CD14-positive monocyte (primary cell): ENCODE data around the gene KLK14. TPM values are rescaled to one million over a fixed set of nuclear protein-coding genes. Genes with fewer than 3 reads are reported as not detected.
A peak's percentile ranks its signal among the peaks of the same experiment; 100 is the strongest.

ENCODE experiments used
- DNase-seq, 3 donors: peaks; one replicate each; pipeline ENCODE4 v3.0.0-alpha.2; 2011 to 2022
- H2AFZ ChIP-seq: 2 replicates; pipeline ENCODE4 v1.6.0; 2012; ENCODE audit warnings: mild to moderate bottlenecking, low read depth, low read length, inconsistent platforms; ENCODE audit not compliant: insufficient read depth, poor library complexity, severe bottlenecking
- H3K27ac ChIP-seq, 2 donors: 1 replicate in 1 of 2; 2 replicates in 1 of 2; pipeline ENCODE4 v1.5.1; 2012 to 2013; ENCODE audit warnings: low read length in 2 of 2, control low read depth in 1 of 2, inconsistent platforms in 1 of 2, low read depth in 1 of 2, mild to moderate bottlenecking in 1 of 2
- H3K27me3 ChIP-seq, 2 donors: one replicate each; pipeline versions ENCODE4 v1.6.0 to v1.6.1; 2011 to 2013; ENCODE audit warnings: low read length in 2 of 2; ENCODE audit not compliant: control insufficient read depth in 2 of 2, insufficient read depth in 2 of 2
- H3K36me3 ChIP-seq, 2 donors: replicated peaks in 1 of 2; 1 replicate in 1 of 2; 2 replicates in 1 of 2; pipeline versions ENCODE4 v1.5.1 to v1.6.1; 2012 to 2013; ENCODE audit warnings: low read length in 2 of 2, control low read depth in 1 of 2, inconsistent platforms in 1 of 2, mild to moderate bottlenecking in 1 of 2; ENCODE audit not compliant: insufficient read depth in 2 of 2, control insufficient read depth in 1 of 2
- H3K4me1 ChIP-seq, 2 donors: 1 replicate in 1 of 2; 2 replicates in 1 of 2; pipeline versions ENCODE4 v1.5.1 to v1.6.1; 2012 to 2013; ENCODE audit warnings: low read length in 2 of 2, control low read depth in 1 of 2, inconsistent platforms in 1 of 2, mild to moderate bottlenecking in 1 of 2, moderate library complexity in 1 of 2; ENCODE audit not compliant: insufficient read depth in 2 of 2, control insufficient read depth in 1 of 2
- H3K4me2 ChIP-seq: replicated peaks from 2 replicates; pipeline ENCODE3; 2012; ENCODE audit warnings: low read length, moderate library complexity, mild to moderate bottlenecking; ENCODE audit not compliant: poor library complexity, severe bottlenecking; ENCODE audit errors: extremely low read depth
- H3K4me3 ChIP-seq, 3 experiments: fragments of 200-600 bp in 1 of 3; sonication (generic) in 1 of 3; replicated peaks in 1 of 3; 1 replicate in 2 of 3; 2 replicates in 1 of 3; pipeline ENCODE4 v1.5.1; 2011 to 2013; ENCODE audit warnings: low read length in 3 of 3, mild to moderate bottlenecking in 3 of 3, control low read depth in 2 of 3, low read depth in 2 of 3, inconsistent platforms in 1 of 3, moderate library complexity in 1 of 3
- H3K79me2 ChIP-seq: 2 replicates; pipeline ENCODE4 v1.6.0; 2012; ENCODE audit warnings: mild to moderate bottlenecking, control low read depth, inconsistent platforms, low read length, moderate library complexity; ENCODE audit not compliant: insufficient read depth
- H3K9ac ChIP-seq: 2 replicates; pipeline ENCODE4 v1.6.0; 2017; ENCODE audit warnings: low read length, mild to moderate bottlenecking; ENCODE audit not compliant: insufficient read depth, poor library complexity, severe bottlenecking
- H3K9me3 ChIP-seq, 2 donors: replicated peaks in 1 of 2; 1 replicate in 1 of 2; 2 replicates in 1 of 2; pipeline versions ENCODE4 v1.5.1 to v1.6.1; 2012 to 2013; ENCODE audit warnings: low read length in 2 of 2, control low read depth in 1 of 2; ENCODE audit not compliant: control insufficient read depth in 1 of 2, insufficient read depth in 1 of 2
- H4K20me1 ChIP-seq: 2 replicates; pipeline ENCODE4 v1.6.0; 2012; ENCODE audit warnings: mild to moderate bottlenecking, low read length, control low read depth, moderate library complexity; ENCODE audit not compliant: insufficient read depth
- H3K27ac Mint-ChIP-seq, 7 donors: one replicate each; pipeline ENCODE4 v1.8.0; 2020; ENCODE audit warnings: mild to moderate bottlenecking in 7 of 7, mixed read lengths in 7 of 7, moderate library complexity in 6 of 7, inconsistent platforms in 2 of 7
- H3K27me3 Mint-ChIP-seq, 3 donors: one replicate each; pipeline ENCODE4 v1.8.0; 2021 to 2022; ENCODE audit warnings: low read depth in 3 of 3, mild to moderate bottlenecking in 3 of 3, mixed read lengths in 3 of 3, moderate library complexity in 3 of 3, inconsistent platforms in 1 of 3
- H3K36me3 Mint-ChIP-seq, 2 donors: one replicate each; pipeline ENCODE4 v1.8.0; 2020; ENCODE audit warnings: mixed read lengths in 2 of 2, inconsistent platforms in 1 of 2, mild to moderate bottlenecking in 1 of 2
- H3K4me1 Mint-ChIP-seq: one replicate; pipeline ENCODE4 v1.8.0; 2020; ENCODE audit warnings: mild to moderate bottlenecking, mixed read lengths
- H3K4me3 Mint-ChIP-seq, 2 donors: one replicate each; pipeline ENCODE4 v1.8.0; 2020; ENCODE audit warnings: mild to moderate bottlenecking in 2 of 2, mixed read lengths in 2 of 2, moderate library complexity in 1 of 2
- H3K9me3 Mint-ChIP-seq, 7 donors: one replicate each; pipeline ENCODE4 v1.8.0; 2020 to 2022; ENCODE audit warnings: mixed read lengths in 7 of 7, mild to moderate bottlenecking in 6 of 7, moderate library complexity in 6 of 7, inconsistent platforms in 2 of 7
- WGBS: methylation state at CpG from one replicate; pipeline ENCODE4 v1.1.5; 2013; ENCODE audit warnings: missing lambda C conversion rate; ENCODE audit not compliant: insufficient coverage; 5-methylcytosine and 5-hydroxymethylcytosine counted together
- intact Hi-C, 2 donors: fragments of 100-400 bp; cut with micrococcal nuclease; formaldehyde crosslinking; loops; one replicate each; pipeline versions ENCODE4 v1.15.0 to v1.15.1; 2023
- polyA plus RNA-seq, 3 donors: library from polyadenylated mRNA; depleted of rRNA in 1 of 3; unstranded in 2 of 3; stranded (reverse) in 1 of 3; fragments of 300-500 nt in 2 of 3; fragments of >200 nt in 1 of 3; fragmentation: Illumina TruSeq in 2 of 3; gene quantifications; 1 replicate in 2 of 3; 2 replicates in 1 of 3; pipeline ENCODE4 v1.2.3, GENCODE V29; 2012 to 2021
- TF ChIP-seq, protein P1 (sequence below): fragments of 200-600 bp; IDR thresholded peaks from one replicate; pipeline ENCODE4 v1.8.0; 2022; ENCODE audit warnings: antibody characterized with exemption, mild to moderate bottlenecking

KLK14 gene
- polyA plus RNA-seq, 3 donors, result 0.29 TPM; not detected in 2

DNA sequence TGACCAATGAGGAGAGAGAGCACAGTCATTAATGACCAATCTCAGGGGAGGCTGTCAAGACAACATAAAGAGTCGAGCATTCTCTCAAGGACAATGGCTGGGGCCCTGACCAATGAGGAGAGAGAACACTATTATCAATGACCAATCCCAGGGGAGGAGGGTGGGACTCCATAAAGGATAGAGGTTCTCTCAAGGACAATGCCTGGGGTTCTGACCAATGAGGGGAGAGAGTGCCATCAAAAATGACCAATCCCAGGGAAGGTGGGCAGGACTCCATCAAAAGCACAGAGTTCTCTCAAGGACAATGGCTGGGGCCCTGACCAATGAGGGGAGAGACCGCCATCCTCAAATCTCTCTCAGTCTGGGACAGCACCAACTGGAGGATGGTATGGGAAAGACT lies 53.0 kb downstream of the KLK14 start:
- no peak overlapping the region for H3K27ac ChIP-seq
- TF ChIP-seq, protein P1, sequence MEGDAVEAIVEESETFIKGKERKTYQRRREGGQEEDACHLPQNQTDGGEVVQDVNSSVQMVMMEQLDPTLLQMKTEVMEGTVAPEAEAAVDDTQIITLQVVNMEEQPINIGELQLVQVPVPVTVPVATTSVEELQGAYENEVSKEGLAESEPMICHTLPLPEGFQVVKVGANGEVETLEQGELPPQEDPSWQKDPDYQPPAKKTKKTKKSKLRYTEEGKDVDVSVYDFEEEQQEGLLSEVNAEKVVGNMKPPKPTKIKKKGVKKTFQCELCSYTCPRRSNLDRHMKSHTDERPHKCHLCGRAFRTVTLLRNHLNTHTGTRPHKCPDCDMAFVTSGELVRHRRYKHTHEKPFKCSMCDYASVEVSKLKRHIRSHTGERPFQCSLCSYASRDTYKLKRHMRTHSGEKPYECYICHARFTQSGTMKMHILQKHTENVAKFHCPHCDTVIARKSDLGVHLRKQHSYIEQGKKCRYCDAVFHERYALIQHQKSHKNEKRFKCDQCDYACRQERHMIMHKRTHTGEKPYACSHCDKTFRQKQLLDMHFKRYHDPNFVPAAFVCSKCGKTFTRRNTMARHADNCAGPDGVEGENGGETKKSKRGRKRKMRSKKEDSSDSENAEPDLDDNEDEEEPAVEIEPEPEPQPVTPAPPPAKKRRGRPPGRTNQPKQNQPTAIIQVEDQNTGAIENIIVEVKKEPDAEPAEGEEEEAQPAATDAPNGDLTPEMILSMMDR, result no peak
- Mint-ChIP-seq H3K27ac (peak overlapping the region in 1 of 7 donors; percentile 42), H3K4me3 (no peak overlapping the region), H3K4me1 (no peaks in the 10 kb centered on the region), H3K27me3 (peaks cover 17 to 30% (median 20%) of the 10 kb centered on the region in 3 donors), H3K9me3 (peaks cover 0 to 5% (median 0%) of the 10 kb centered on the region in 7 donors), H3K36me3 (no peaks in the 10 kb centered on the region)
- intact Hi-C loops, result no loop called here
- H3K9ac ChIP-seq, result no peak overlapping the region
- H3K36me3 ChIP-seq, result no peaks in the 10 kb centered on the region
- no peaks in the 10 kb centered on the region for H3K79me2 ChIP-seq
- no peak overlapping the region for H2AFZ ChIP-seq
- no peaks in the 10 kb centered on the region for H3K9me3 ChIP-seq
- no peaks in the 10 kb centered on the region for H4K20me1 ChIP-seq
- H3K4me2 ChIP-seq, result no peak overlapping the region
- H3K4me1 ChIP-seq, result no peaks in the 10 kb centered on the region
- no peak overlapping the region for H3K4me3 ChIP-seq
- peaks cover 0 to 3% of the 10 kb centered on the region in 2 donors for H3K27me3 ChIP-seq
- 100% methylated on average over 1 of the region's 2 CpGs for WGBS
- DNase-seq, result no peak

Other genes with a start within 250 kb of the KLK14 start
- not detected for gene KLK15, start 249.3 kb downstream of the KLK14 start, polyA plus RNA-seq
- not detected for gene KLK3, start 228.0 kb downstream of the KLK14 start, polyA plus RNA-seq
- not detected for gene KLK2, start 209.4 kb downstream of the KLK14 start, polyA plus RNA-seq
- gene KLK4, start 171.5 kb downstream of the KLK14 start, polyA plus RNA-seq, result not detected
- not detected for gene KLK5, start 129.8 kb downstream of the KLK14 start, polyA plus RNA-seq
- not detected for gene KLK6, start 113.3 kb downstream of the KLK14 start, polyA plus RNA-seq
- gene KLK7, start 99.0 kb downstream of the KLK14 start, polyA plus RNA-seq, result not detected
- not detected for gene KLK8, start 81.3 kb downstream of the KLK14 start, polyA plus RNA-seq
- gene KLK10, start 63.2 kb downstream of the KLK14 start, polyA plus RNA-seq, result not detected
- gene KLK11, start 56.3 kb downstream of the KLK14 start, polyA plus RNA-seq, result not detected
- gene KLK12, start 47.9 kb downstream of the KLK14 start, polyA plus RNA-seq, result not detected
- not detected for gene KLK13, start 17.8 kb downstream of the KLK14 start, polyA plus RNA-seq
- 1 to 10 TPM in 2 of 3 donors, under 1 TPM in 1; 0.75 to 3.0 (median 2.9) TPM for gene CTU1, start 25.5 kb upstream of the KLK14 start, polyA plus RNA-seq
- 100 to 1,000 TPM in 2 of 3 donors, 10 to 100 TPM in 1; 87.5 to 137 (median 133) TPM for gene SIGLEC9, start 42.0 kb upstream of the KLK14 start, polyA plus RNA-seq
- gene SIGLEC7, start 59.4 kb upstream of the KLK14 start, polyA plus RNA-seq, result 10 to 100 TPM; 71.8 to 93.3 (median 82.0) TPM
- gene CD33, start 142.2 kb upstream of the KLK14 start, polyA plus RNA-seq, result 100 to 1,000 TPM; 229 to 360 (median 264) TPM
- gene SIGLECL1, start 168.2 kb upstream of the KLK14 start, polyA plus RNA-seq, result under 1 TPM in 1 of 3 donors, not detected in 2; 0.16 TPM
- under 1 TPM in 1 of 3 donors, not detected in 2; 0.05 TPM for gene IGLON5, start 228.8 kb upstream of the KLK14 start, polyA plus RNA-seq